Coronary artery (tissue), 2 donors: ENCODE results near the gene GKAP1.
"Not testable (repeated sequence)": the region's sequence is repeated elsewhere in the genome, so short reads cannot be mapped to it uniquely, and the experiment has no call there.

Source experiments
- DNase-seq: peaks from one replicate; pipeline ENCODE4 v3.0.0-alpha.2; 2017; ENCODE audit warnings: low spot score
- H3K27ac ChIP-seq, 2 donors: fragments of 200-600 bp; sonication (generic); one replicate each; pipeline ENCODE4 v1.5.1; 2016 to 2019
- H3K4me3 ChIP-seq: fragments of 200-600 bp; sonication (generic); 2 replicates; pipeline ENCODE4 v1.5.1; 2016; ENCODE audit warnings: mild to moderate bottlenecking, moderate library complexity
- CTCF ChIP-seq: fragments of 200-600 bp; sonication (generic); IDR thresholded peaks from one replicate; pipeline ENCODE4 v1.5.1; 2019; ENCODE audit warnings: antibody characterized with exemption

Gene GKAP1

GRCh38 chr9:83744206-83744605, 73.4 kb downstream of the GKAP1 start:
- Histone ChIP-seq H3K4me3 (no peak overlapping the region), H3K27ac (no peak overlapping the region)
- DNase-seq = no peak
- no peak for TF ChIP-seq CTCF

GRCh38 chr9:83733739-83734138, 83.8 kb downstream of the GKAP1 start:
- TF ChIP-seq CTCF = no peak
- DNase-seq = no peak
- H3K4me3 ChIP-seq = no peak overlapping the region

GRCh38 chr9:83728591-83729368, 88.8 kb downstream of the GKAP1 start:
- not testable (repeated sequence) for H3K27ac ChIP-seq, H3K4me3 ChIP-seq, DNase-seq

More at GRCh38 chr9:83733739-83734138, 83.8 kb downstream of the GKAP1 start:
- no peak overlapping the region for H3K27ac ChIP-seq

GRCh38 chr9:83724436-83724835, 93.1 kb downstream of the GKAP1 start:
- TF ChIP-seq CTCF = no peak
- no peak for DNase-seq
- Histone ChIP-seq H3K27ac (no peak overlapping the region), H3K4me3 (no peak overlapping the region)

GRCh38 chr9:83722726-83723495, 94.7 kb downstream of the GKAP1 start:
- Histone ChIP-seq H3K4me3 (no peak overlapping the region), H3K27ac (no peak overlapping the region)
- DNase-seq = no peak
- TF ChIP-seq CTCF = no peak

GRCh38 chr9:83721509-83721908, 96.1 kb downstream of the GKAP1 start:
- H3K4me3 ChIP-seq = no peak overlapping the region
- no peak for TF ChIP-seq CTCF
- no peak for DNase-seq
- no peak overlapping the region for H3K27ac ChIP-seq

- Histone ChIP-seq H3K4me3 (no peak overlapping the region), H3K27ac (no peak overlapping the region)
- DNase-seq = no peak
- TF ChIP-seq CTCF = no peak
Observed at GRCh38 chr9:83715794-83716193, 101.8 kb downstream of the GKAP1 start.
